Kidney glomerular epithelial cell (primary cell): ENCODE results near the gene SAP25.
A peak's percentile ranks its signal among the peaks of the same experiment; 100 is the strongest.
"Not testable (repeated sequence)": the region's sequence is repeated elsewhere in the genome, so short reads cannot be mapped to it uniquely, and the experiment has no call there.

Experiments
- DNase-seq: peaks from one replicate; lab custom pipeline; 2025; lab: John Stamatoyannopoulos, UW

Gene SAP25

GRCh38 chr7:100561491-100562194 is 12.1 kb downstream of the SAP25 start:
- DNase-seq, result no peak

GRCh38 chr7:100559127-100559526 is 14.6 kb downstream of the SAP25 start:
- DNase-seq, result no peak

GRCh38 chr7:100556541-100556940 is 17.2 kb downstream of the SAP25 start:
- no peak for DNase-seq

GRCh38 chr7:100555701-100556100 is 18.0 kb downstream of the SAP25 start:
- DNase-seq, result no peak

GRCh38 chr7:100553032-100553431 is 20.7 kb downstream of the SAP25 start:
- no peak for DNase-seq

GRCh38 chr7:100552532-100552931 is 21.2 kb downstream of the SAP25 start:
- no peak for DNase-seq

GRCh38 chr7:100548446-100548845 is 25.3 kb downstream of the SAP25 start:
- not testable (repeated sequence) for DNase-seq

- peak; percentile 14 for DNase-seq
Measured at GRCh38 chr7:100547872-100548271, 25.8 kb downstream of the SAP25 start.

- no peak for DNase-seq
Measured at GRCh38 chr7:100546926-100547800, 26.5 kb downstream of the SAP25 start.

- peak; percentile 42 for DNase-seq
Measured at GRCh38 chr7:100546129-100546925, 27.4 kb downstream of the SAP25 start.

GRCh38 chr7:100545360-100546128 is 28.2 kb downstream of the SAP25 start:
- peak; percentile 88 for DNase-seq

GRCh38 chr7:100544967-100545359 is 28.7 kb downstream of the SAP25 start:
- no peak for DNase-seq

GRCh38 chr7:100544386-100544785 is 29.3 kb downstream of the SAP25 start:
- no peak for DNase-seq

- DNase-seq, result no peak
Measured at GRCh38 chr7:100543586-100543985, 30.1 kb downstream of the SAP25 start.

GRCh38 chr7:100541309-100541708 is 32.4 kb downstream of the SAP25 start:
- not testable (repeated sequence) for DNase-seq

GRCh38 chr7:100540073-100540723 is 33.5 kb downstream of the SAP25 start:
- peak; percentile 20 for DNase-seq

- no peak for DNase-seq
Measured at GRCh38 chr7:100539436-100540006, 34.2 kb downstream of the SAP25 start.

- peak; percentile 98 for DNase-seq
Measured at GRCh38 chr7:100538654-100539435, 34.9 kb downstream of the SAP25 start, which contains the start of gene AGFG2. Gene AGFG2, plus strand, starts transcription at chr7:100539203. Its CDS starts 144 bp downstream, at chr7:100539347.

GRCh38 chr7:100538348-100538653 is 35.4 kb downstream of the SAP25 start:
- DNase-seq, result no peak

GRCh38 chr7:100536695-100537094 is 37.0 kb downstream of the SAP25 start:
- DNase-seq, result not testable (repeated sequence)
